RPMI7951 (cell line): ENCODE data around the gene MAP10. TPM values are rescaled to one million over a fixed set of nuclear protein-coding genes. Genes with fewer than 3 reads are reported as not detected.

Experiments used
- DNase-seq: peaks from one replicate; pipeline ENCODE4 v3.0.0-alpha.2; 2012; ENCODE audit warnings: low read depth
- total RNA-seq: library from RNA; depleted of rRNA; stranded (reverse); fragments of >200 nt; shearing (Covaris generic); gene quantifications from 2 replicates; pipeline ENCODE4 v1.2.3, GENCODE V29; 2014

MAP10 gene
- total RNA-seq, 1 experiment from 2014 or later, result 7.3 TPM

DNA sequence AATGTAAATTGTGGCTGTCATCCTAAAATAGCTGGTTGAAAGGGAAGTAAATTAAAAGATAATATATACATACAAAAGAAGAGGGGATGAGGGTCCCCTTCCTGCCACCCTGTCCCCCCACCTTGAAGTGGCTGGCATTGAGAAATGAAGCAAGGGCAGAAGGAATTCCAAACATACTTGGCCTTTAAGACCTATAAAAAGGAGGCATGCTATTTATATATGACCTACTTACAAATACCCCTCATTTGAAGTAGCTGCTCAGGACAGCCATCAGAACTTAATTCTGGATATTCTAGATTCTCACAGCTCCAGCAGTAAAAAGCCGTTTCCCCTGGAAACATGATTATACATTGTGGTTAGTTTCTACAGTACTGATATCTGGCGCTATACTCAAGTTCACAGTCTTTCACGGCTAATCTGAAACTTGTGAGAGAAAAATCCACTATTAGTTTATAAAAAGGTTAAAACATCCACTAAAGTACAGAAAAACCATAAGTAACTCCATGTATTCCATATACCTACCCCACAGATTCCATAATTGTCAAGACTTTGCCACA lies 9.6 kb upstream of the MAP10 start:
- peak; percentile 15 for DNase-seq

GRCh38 chr1:232797856-232798510 lies 7.2 kb upstream of the MAP10 start:
- no peak for DNase-seq

- no peak for DNase-seq
Measured at GRCh38 chr1:232798920-232799319, 6.3 kb upstream of the MAP10 start.

- DNase-seq, result no peak
Measured at GRCh38 chr1:232806186-232806510, 932 bp downstream of the MAP10 start.

DNA sequence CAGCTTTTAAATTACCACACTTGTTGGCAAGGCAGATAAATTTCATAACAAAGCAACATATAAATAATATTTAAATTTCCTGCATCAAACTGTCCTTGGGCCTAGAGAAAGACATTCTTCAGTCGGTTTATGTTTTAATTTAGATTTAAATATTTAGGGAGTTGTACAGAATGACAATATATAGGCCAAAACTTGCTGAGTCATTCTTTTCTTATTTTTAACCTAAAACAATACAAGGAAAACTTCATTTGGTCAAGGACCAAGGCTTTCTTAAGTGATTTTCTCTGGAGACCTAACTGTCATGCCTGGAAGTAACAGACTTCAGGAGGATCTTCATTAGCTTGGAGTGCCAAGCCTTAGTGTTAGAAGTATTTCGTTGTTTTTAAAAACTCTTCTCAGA lies 5.6 kb downstream of the MAP10 start:
- no peak for DNase-seq

- DNase-seq, result no peak
Measured at GRCh38 chr1:232812560-232812959, 7.3 kb downstream of the MAP10 start.

DNA sequence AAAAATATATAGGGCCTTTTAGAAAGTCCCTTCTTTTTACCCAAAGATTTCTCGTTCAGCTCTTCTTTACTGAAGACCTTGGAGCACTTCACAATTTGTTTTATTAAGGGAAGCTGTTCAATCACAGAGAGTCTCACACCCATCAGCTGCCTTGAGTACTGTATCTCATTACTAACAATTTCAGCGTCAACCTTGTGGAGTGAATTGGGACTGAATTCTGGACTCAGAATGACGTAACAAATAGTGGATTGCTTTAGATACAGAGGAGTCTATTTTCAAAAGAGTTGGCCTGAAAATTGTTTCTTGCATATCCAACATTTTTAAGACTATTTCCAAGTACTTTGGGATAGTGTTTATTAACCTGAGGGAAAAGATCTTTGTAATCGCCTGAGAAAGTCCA lies 7.9 kb downstream of the MAP10 start:
- DNase-seq, result no peak

GRCh38 chr1:232813760-232814159 lies 8.5 kb downstream of the MAP10 start:
- DNase-seq, result no peak

DNA sequence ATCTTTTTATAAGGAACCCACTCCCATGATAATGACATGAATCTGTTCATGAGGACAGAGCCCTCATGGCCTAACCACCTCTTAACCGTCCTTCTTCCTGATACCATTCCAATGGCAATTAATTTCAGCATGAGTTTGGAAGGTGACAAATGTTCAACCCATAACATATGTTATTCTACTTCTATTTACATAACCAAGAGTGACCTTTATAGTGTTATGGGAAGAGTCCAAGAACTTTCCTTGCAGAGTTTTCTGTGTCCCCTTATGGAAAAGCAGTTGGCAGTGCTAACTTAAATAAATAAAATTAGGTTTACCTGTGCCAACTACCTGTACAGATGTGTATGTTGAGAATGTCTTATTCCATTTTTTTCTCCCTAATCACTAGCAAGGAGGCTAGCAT lies 11.1 kb downstream of the MAP10 start:
- DNase-seq, result no peak

GRCh38 chr1:232818040-232818439 lies 12.8 kb downstream of the MAP10 start:
- DNase-seq, result no peak

DNA sequence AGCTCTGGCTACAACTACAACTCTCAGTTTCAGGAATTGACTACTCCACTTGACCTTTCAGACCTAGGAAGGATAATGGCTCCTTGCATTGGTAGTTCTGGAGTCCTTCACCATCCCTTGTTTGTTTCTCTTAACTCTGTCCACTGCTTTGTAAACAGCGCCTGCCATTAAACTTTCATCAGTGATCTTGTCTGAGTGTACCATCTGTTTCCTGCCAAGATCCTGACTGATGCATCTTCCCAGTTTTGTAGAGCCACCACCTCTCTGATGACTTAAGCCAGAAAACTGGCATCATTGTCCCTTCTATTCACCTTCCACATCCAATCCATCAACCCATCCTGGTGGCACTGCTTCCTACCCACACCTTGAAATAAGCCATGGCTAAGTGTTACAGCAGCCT lies 15.2 kb downstream of the MAP10 start:
- DNase-seq, result no peak

DNA sequence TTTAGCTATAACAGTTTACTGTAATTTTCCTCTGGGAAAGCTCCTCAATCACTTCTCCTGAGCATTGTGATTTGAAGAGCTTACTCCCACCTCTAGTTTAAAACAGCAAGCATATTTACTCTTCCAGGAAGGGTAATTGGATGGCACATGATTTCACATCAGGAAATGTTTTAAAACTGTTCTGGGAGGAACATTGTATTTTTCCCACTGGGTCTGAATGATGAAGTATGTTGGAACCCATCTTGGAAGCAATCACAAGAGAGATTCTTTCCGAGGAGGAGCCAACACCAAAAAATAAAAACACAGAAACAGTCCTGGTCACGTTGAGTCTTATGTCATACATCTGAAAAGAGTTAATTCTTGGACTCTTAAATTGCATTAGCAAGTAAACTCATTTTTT lies 17.3 kb downstream of the MAP10 start:
- no peak for DNase-seq

- no peak for DNase-seq
Measured at GRCh38 chr1:232826318-232826717, 21.1 kb downstream of the MAP10 start.

DNA sequence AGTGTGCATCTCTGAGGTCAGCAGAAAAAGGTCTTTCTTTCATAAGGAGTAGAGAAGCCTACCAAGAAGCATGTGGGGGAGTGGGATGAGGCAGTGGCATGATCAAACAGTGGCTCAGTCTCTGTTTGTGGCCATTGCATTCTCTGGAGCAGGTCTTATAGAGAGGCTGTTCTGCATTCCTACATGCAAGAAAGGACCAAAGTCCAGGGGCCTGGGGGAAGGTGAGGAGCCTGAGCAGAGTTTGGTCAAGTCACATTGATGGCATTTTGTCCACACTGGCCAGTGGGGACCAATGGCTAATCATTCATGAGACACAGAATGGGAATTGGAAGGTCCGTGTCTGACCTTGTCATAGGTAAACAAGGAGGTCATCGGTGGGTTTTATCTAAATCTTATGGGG lies 25.4 kb downstream of the MAP10 start:
- no peak for DNase-seq

GRCh38 chr1:232831895-232832294 lies 26.7 kb downstream of the MAP10 start:
- DNase-seq, result no peak

- peak; percentile 75 for DNase-seq
Measured at GRCh38 chr1:232834066-232834465, 28.9 kb downstream of the MAP10 start.

GRCh38 chr1:232835166-232835565 lies 29.9 kb downstream of the MAP10 start:
- DNase-seq, result no peak

DNA sequence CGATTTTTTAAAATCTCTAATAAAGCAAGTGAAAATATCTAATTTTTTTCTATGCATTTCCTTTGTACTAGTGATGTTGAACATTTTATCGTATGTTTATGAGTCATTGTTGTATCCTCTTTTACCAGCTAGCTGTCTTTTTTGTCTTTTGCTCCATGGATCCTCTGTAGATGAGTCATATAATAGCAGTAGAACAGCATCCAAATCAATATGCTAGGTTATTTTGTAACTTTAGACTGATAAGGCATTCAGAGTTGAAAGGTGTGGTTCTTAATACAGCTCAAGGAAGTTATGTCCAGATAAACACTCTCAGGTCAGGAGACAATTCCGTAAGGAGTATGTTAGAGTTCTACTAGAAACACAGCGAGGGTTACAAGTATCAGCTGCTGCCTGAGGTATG lies 31.9 kb downstream of the MAP10 start:
- DNase-seq, result peak; percentile 59

DNA sequence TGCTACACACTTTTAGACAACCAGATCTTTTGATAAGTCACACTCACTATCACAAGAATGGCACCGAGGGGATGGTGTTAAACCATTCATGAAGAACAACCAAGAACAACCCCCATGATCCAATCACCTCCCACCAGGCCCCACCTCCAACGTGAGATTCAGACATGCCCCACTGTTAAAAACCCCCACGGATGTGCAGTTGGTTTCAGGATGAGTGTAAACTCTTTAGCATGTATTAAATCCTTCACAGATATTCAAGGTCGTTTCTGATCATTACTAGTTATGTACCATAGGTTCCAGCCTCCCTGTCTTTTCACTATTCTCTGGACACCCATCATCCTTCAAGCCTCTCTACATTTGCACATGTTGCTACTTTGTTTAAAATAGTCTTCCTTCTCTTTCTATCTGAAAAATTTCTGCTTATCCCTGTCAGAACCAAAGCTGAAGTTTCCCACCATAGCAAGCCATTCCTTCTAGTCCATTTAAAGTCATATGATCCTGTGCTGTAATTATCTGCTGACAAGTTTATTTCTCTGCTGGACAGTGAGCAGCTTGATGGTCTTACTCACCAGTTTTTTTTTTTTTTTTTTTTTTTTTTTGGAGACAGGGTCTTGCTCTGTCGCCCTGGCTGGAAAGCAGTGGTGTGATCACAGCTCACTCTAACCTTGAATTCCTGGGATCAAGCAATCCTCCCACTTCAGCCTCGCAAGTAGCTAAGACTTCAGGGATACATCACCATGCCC lies 36.8 kb downstream of the MAP10 start:
- no peak for DNase-seq

DNA sequence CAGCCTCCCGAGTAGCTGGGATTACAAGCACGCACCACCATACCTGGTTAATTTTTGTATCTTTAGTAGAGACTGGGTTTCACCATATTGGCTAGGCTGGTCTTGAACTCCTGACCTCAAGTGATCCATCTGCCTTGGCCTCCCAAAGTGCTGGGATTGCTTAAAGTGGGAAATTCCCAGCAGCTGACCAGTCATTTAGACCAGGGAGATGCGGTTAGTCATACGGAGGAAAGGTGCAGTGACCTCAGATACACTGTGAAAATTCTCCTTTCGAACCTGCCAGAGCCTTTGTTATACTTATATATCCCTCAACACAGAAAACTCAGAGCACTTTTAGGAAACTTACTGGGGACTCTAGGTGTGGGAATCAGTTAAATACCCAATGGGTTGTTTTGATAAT lies 39.6 kb downstream of the MAP10 start:
- peak; percentile 90 for DNase-seq

DNA sequence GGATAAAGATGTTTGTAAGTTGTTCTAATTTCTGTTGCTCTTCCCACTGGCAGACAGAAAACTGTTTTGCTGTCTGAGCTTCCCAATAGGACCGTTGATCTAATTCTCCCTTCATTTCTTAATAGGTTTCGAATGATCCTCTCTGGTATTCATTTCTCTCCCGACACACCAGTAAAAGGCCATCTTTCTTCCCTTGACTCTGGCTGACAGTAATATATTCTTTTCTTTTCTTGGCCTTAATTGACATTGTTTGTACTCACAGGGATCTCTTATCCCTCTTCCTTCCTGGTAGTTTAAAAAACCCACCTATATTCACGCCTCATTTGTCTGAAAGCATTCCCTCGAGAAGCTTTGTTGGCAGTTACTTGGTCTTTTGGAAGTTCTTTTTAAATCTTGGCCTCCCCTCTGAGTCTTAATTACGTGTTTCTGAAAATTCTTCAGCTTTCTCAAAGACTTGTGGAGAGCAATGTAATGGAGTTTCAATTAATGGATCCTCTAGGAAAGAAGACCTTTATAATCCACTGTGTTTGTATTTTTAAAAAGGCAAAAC lies 40.3 kb downstream of the MAP10 start:
- no peak for DNase-seq

DNA sequence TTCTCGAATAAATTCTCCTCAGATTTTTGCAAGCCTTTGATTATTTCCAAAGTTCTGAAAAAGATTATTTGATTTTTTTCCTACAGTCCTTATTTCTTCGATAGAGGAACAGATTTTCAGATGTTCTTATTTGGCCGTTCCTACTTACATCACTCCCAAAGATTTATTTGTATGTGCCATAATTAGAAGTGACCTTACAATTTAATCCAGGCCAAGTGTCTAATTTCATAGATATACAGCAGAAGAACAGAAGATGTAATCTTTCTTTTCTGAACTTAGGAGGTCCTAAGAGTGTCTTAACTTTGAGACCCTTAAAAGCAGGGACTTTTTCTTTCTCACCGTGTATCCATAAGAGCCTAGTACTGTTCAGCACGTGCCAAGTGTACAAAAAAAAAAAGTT lies 46.3 kb downstream of the MAP10 start:
- no peak for DNase-seq
